C4-2B (cell line): ENCODE measurements around the gene INTS7.

Source experiments
- CTCF ChIP-seq: fragments of 450-650 bp; conservative IDR thresholded peaks from 2 replicates; pipeline ENCODE4 v1.5.1; 2017; ENCODE audit warnings: mild to moderate bottlenecking
- ZFX ChIP-seq: fragments of 450-650 bp; IDR thresholded peaks from 2 replicates; pipeline ENCODE4 v1.6.1; 2017

GRCh38 chr1:212004895-212005608, 30.3 kb downstream of the INTS7 start:
- TF ChIP-seq CTCF: no peak
- TF ChIP-seq ZFX: no peak
